AG09319 (cell line): ENCODE results near the gene PI3.

Experiments used
- DNase-seq: peaks from one replicate; pipeline ENCODE4 v3.0.0-alpha.2; 2010; ENCODE audit warnings: low read depth; ENCODE audit errors: extremely low read depth
- CTCF ChIP-seq: IDR thresholded peaks from 2 replicates; pipeline ENCODE4 v1.5.1; 2011; ENCODE audit warnings: low read depth, mild to moderate bottlenecking, inconsistent platforms, low read length, moderate library complexity

Gene PI3

GRCh38 chr20:45187693-45188092 is 13.0 kb downstream of the PI3 start:
- no peak for TF ChIP-seq CTCF
- DNase-seq, result no peak

- TF ChIP-seq CTCF, result no peak
These were observed 14.4 kb downstream of the PI3 start for GRCh38 chr20:45189067-45189609.

GRCh38 chr20:45189861-45190260 is 15.2 kb downstream of the PI3 start:
- TF ChIP-seq CTCF, result no peak
- no peak for DNase-seq

More at GRCh38 chr20:45189067-45189609, 14.4 kb downstream of the PI3 start:
- no peak for DNase-seq

GRCh38 chr20:45191926-45192325 is 17.2 kb downstream of the PI3 start:
- TF ChIP-seq CTCF, result no peak
- DNase-seq, result no peak

GRCh38 chr20:45193331-45193730 is 18.6 kb downstream of the PI3 start:
- TF ChIP-seq CTCF, result no peak
- DNase-seq, result no peak

- no peak for DNase-seq
- TF ChIP-seq CTCF, result no peak
These were observed 32.0 kb downstream of the PI3 start, which contains the start of gene SEMG1 for GRCh38 chr20:45206725-45207124. TSS of gene SEMG1 (plus strand) at chr20:45207033. CDS start at chr20:45207054, 21 bp downstream.

- no peak for DNase-seq
- no peak for TF ChIP-seq CTCF
These were observed 35.2 kb downstream of the PI3 start for GRCh38 chr20:45209924-45210323.
